ENCODE data around the gene FLOT1. TPM values are rescaled to one million over a fixed set of nuclear protein-coding genes. Genes with fewer than 3 reads are reported as not detected.

Gene FLOT1
- total RNA-seq, 1 donor from 2014 or later = 77.6 TPM

- H2AFZ ChIP-seq (ENCODE audit: low read depth, low read length) = no peak overlapping the region
- Mint-ChIP-seq H3K27ac (ENCODE audit: unreplicated experiment) (peak overlapping the region; percentile 100), H3K9me3 (ENCODE audit: unreplicated experiment) (no peaks in the 10 kb centered on the region)
Observed at GRCh38 chr6:30781743-30782424, 39.4 kb upstream of the FLOT1 start.

GRCh38 chr6:30781395-30781742 lies 38.9 kb upstream of the FLOT1 start:
- FAIRE-seq (no peak), DNase-seq (ENCODE audit: low read depth) (no peak)
- H3K9me3 ChIP-seq (ENCODE audit: insufficient read depth, low read depth, low read length) = no peaks in the 10 kb centered on the region
- no peak overlapping the region for H3K4me3 ChIP-seq (ENCODE audit: insufficient read depth, low read depth, low read length)
- no peaks in the 10 kb centered on the region for H3K79me2 ChIP-seq (ENCODE audit: insufficient read depth, low read length)
- peak overlapping the region; percentile 100 for H3K27ac Mint-ChIP-seq (ENCODE audit: unreplicated experiment)
- H3K4me1 Mint-ChIP-seq (ENCODE audit: low read depth, unreplicated experiment) = peaks cover 45% of the 10 kb centered on the region
- no peak overlapping the region for H2AFZ ChIP-seq (ENCODE audit: low read depth, low read length)
- H3K9ac ChIP-seq (ENCODE audit: low read length) = peak overlapping the region; percentile 82
- peak overlapping the region; percentile 74 for H3K4me2 ChIP-seq (ENCODE audit: low read length)
- H3K9me3 Mint-ChIP-seq (ENCODE audit: unreplicated experiment) = no peaks in the 10 kb centered on the region
- TF ChIP-seq CTCF (IDR thresholded peaks at IDR 0.05; ENCODE audit: insufficient read depth, low read depth, low read length) = no peak
- TF ChIP-seq EZH2 (IDR thresholded peaks at IDR 0.05; ENCODE audit: insufficient read depth, low read length) = no peak
- no peak overlapping the region for H3K4me3 Mint-ChIP-seq (ENCODE audit: unreplicated experiment)
- peaks cover 3% of the 10 kb centered on the region for H3K27me3 Mint-ChIP-seq (ENCODE audit: low read depth, unreplicated experiment)
- no peaks in the 10 kb centered on the region for H3K36me3 Mint-ChIP-seq (ENCODE audit: low read depth, unreplicated experiment)
- H3K36me3 ChIP-seq (ENCODE audit: insufficient read depth, low read length) = no peaks in the 10 kb centered on the region
- H3K27me3 ChIP-seq (ENCODE audit: insufficient read depth, low read length) = no peaks in the 10 kb centered on the region
- peak overlapping the region; percentile 97 for H3K27ac ChIP-seq (ENCODE audit: low read depth, low read length)
- H3K4me1 ChIP-seq (ENCODE audit: insufficient read depth, low read length) = peaks cover 46% of the 10 kb centered on the region
- H4K20me1 ChIP-seq (ENCODE audit: insufficient read depth, low read length) = no peaks in the 10 kb centered on the region

More at GRCh38 chr6:30781743-30782424, 39.4 kb upstream of the FLOT1 start:
- peak; percentile 99 for DNase-seq (ENCODE audit: low read depth)
- peak; percentile 90 for FAIRE-seq
- Histone ChIP-seq H3K27ac (ENCODE audit: low read depth, low read length) (peak overlapping the region; percentile 97), H4K20me1 (ENCODE audit: insufficient read depth, low read length) (no peaks in the 10 kb centered on the region), H3K79me2 (ENCODE audit: insufficient read depth, low read length) (no peaks in the 10 kb centered on the region), H3K4me2 (ENCODE audit: low read length) (peak overlapping the region; percentile 74), H3K9me3 (ENCODE audit: insufficient read depth, low read depth, low read length) (no peaks in the 10 kb centered on the region), H3K4me1 (ENCODE audit: insufficient read depth, low read length) (peaks cover 50% of the 10 kb centered on the region), H3K36me3 (ENCODE audit: insufficient read depth, low read length) (no peaks in the 10 kb centered on the region), H3K9ac (ENCODE audit: low read length) (peak overlapping the region; percentile 82), H3K4me3 (ENCODE audit: insufficient read depth, low read depth, low read length) (peak overlapping the region; percentile 31), H3K27me3 (ENCODE audit: insufficient read depth, low read length) (no peaks in the 10 kb centered on the region)
- H3K36me3 Mint-ChIP-seq (ENCODE audit: low read depth, unreplicated experiment) = no peaks in the 10 kb centered on the region
- H3K27me3 Mint-ChIP-seq (ENCODE audit: low read depth, unreplicated experiment) = peaks cover 3% of the 10 kb centered on the region
- H3K4me3 Mint-ChIP-seq (ENCODE audit: unreplicated experiment) = peak overlapping the region; percentile 62
- peaks cover 50% of the 10 kb centered on the region for H3K4me1 Mint-ChIP-seq (ENCODE audit: low read depth, unreplicated experiment)
- TF ChIP-seq EZH2 (IDR thresholded peaks at IDR 0.05; ENCODE audit: insufficient read depth, low read length) = no peak

DNA sequence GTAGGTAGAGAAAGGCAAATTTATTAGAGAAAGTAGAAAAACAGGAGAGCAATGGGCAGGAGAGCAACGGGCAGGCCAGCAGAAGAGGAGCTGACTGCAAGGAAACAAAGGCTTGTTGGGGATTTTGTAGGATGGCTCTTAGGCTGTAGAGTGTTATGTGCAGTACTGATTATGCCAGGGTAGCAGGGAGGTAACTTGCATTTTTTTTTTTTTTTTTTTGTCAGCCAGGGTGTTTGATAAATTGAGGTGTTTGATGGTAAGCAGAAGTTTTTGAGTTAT lies 38.1 kb upstream of the FLOT1 start:
- peaks cover 3% of the 10 kb centered on the region for H3K27me3 Mint-ChIP-seq (ENCODE audit: low read depth, unreplicated experiment)
- Histone ChIP-seq H3K9me3 (ENCODE audit: insufficient read depth, low read depth, low read length) (no peaks in the 10 kb centered on the region), H2AFZ (ENCODE audit: low read depth, low read length) (no peak overlapping the region), H3K9ac (ENCODE audit: low read length) (peak overlapping the region; percentile 82), H3K27ac (ENCODE audit: low read depth, low read length) (peak overlapping the region; percentile 97), H3K4me3 (ENCODE audit: insufficient read depth, low read depth, low read length) (no peak overlapping the region), H3K27me3 (ENCODE audit: insufficient read depth, low read length) (no peaks in the 10 kb centered on the region), H3K36me3 (ENCODE audit: insufficient read depth, low read length) (no peaks in the 10 kb centered on the region), H3K4me1 (ENCODE audit: insufficient read depth, low read length) (peaks cover 40% of the 10 kb centered on the region), H4K20me1 (ENCODE audit: insufficient read depth, low read length) (no peaks in the 10 kb centered on the region), H3K79me2 (ENCODE audit: insufficient read depth, low read length) (no peaks in the 10 kb centered on the region), H3K4me2 (ENCODE audit: low read length) (no peak overlapping the region)
- TF ChIP-seq EZH2 (IDR thresholded peaks at IDR 0.05; ENCODE audit: insufficient read depth, low read length) (no peak), CTCF (IDR thresholded peaks at IDR 0.05; ENCODE audit: insufficient read depth, low read depth, low read length) (no peak)
- H3K9me3 Mint-ChIP-seq (ENCODE audit: unreplicated experiment) = no peaks in the 10 kb centered on the region
- peak overlapping the region; percentile 100 for H3K27ac Mint-ChIP-seq (ENCODE audit: unreplicated experiment)
- FAIRE-seq (no peak), DNase-seq (ENCODE audit: low read depth) (no peak)
- no peaks in the 10 kb centered on the region for H3K36me3 Mint-ChIP-seq (ENCODE audit: low read depth, unreplicated experiment)
- H3K4me1 Mint-ChIP-seq (ENCODE audit: low read depth, unreplicated experiment) = peaks cover 45% of the 10 kb centered on the region
- no peak overlapping the region for H3K4me3 Mint-ChIP-seq (ENCODE audit: unreplicated experiment)
